HepG2 (cell line): Measurements from ENCODE around the gene CDC6. TPM values are rescaled to one million over a fixed set of nuclear protein-coding genes. Genes with fewer than 3 reads are reported as not detected.

Experiments
- ATAC-seq: fragments of 200-7000 bp; cut with Tn5 transposase; 3 replicates; pipeline ENCODE4 v1.9.1; 2020; ENCODE audit warnings: mild to moderate bottlenecking, moderate library complexity
- BruUV-seq: library from RNA; stranded (reverse); fragments of 400-500 nt; replicated peaks from 2 replicates; lab custom pipeline; 2021; lab: Mats Ljungman, UMichigan
- CTCF ChIA-PET: fragments of 300-600 bp; formaldehyde crosslinking; extraction: SDS; loops from one replicate; lab custom pipeline; 2021; ENCODE audit warnings: low total read pairs, inconsistent platforms, low intra/inter-chr PET ratio; lab: Yijun Ruan, JAX
- POLR2A ChIA-PET: fragments of 350-600 bp; sonication (Branson Sonifier 250); formaldehyde crosslinking; loops from one replicate; lab custom pipeline; 2020; ENCODE audit warnings: antibody characterized with exemption, inconsistent platforms; lab: Yijun Ruan, JAX
- DNase-seq: peaks from one replicate; pipeline ENCODE4 v3.0.0-alpha.2; 2015; ENCODE audit warnings: low spot score
- FAIRE-seq: peaks from 3 replicates; lab custom pipeline; 2011; peaks lifted over from hg19 to GRCh38; lab: Jason Lieb, UNC
- H2AFZ ChIP-seq: one replicate; pipeline ENCODE4 v1.6.1; 2011; ENCODE audit warnings: low read length, inconsistent platforms
- H3K27ac ChIP-seq: fragments of 300-600 bp; 3 replicates; pipeline ENCODE4 v1.8.0; 2011; ENCODE audit warnings: mixed run types, mild to moderate bottlenecking, mixed read lengths, low read length, inconsistent platforms; ENCODE audit not compliant: insufficient read depth; ENCODE audit errors: extremely low read length
- H3K27me3 ChIP-seq, 2 experiments: fragments of 200-600 bp in 1 of 2; 2 replicates in 1 of 2; 3 replicates in 1 of 2; pipeline versions ENCODE4 v1.6.0 to v1.8.0; 2011; ENCODE audit warnings: low read length in 2 of 2, mild to moderate bottlenecking in 2 of 2, moderate library complexity in 2 of 2, inconsistent platforms in 1 of 2; ENCODE audit not compliant: insufficient read depth in 2 of 2, control insufficient read depth in 1 of 2
- H3K36me3 ChIP-seq, 2 experiments: fragments of 200-600 bp in 1 of 2; replicated peaks in 1 of 2; 2 replicates in 1 of 2; 3 replicates in 1 of 2; pipeline versions ENCODE4 v1.5.1 to v1.8.0; 2011; ENCODE audit warnings: low read length in 2 of 2, inconsistent platforms in 1 of 2; ENCODE audit not compliant: insufficient read depth in 2 of 2, control insufficient read depth in 1 of 2
- H3K4me1 ChIP-seq: 2 replicates; pipeline ENCODE4 v1.5.1; 2012; ENCODE audit warnings: low read length, inconsistent platforms; ENCODE audit not compliant: insufficient read depth
- H3K4me2 ChIP-seq: 2 replicates; pipeline ENCODE4 v1.6.0; 2011; ENCODE audit warnings: low read depth, low read length, inconsistent platforms
- H3K4me3 ChIP-seq, 3 experiments: fragments of 200-600 bp in 1 of 3; sonication (generic), shearing (Covaris generic) in 1 of 3; replicated peaks in 1 of 3; 2 replicates each; pipeline ENCODE4 v1.5.1; 2011 to 2016; ENCODE audit warnings: low read length in 3 of 3, inconsistent platforms in 2 of 3, low read depth in 2 of 3, mild to moderate bottlenecking in 2 of 3, control low read depth in 1 of 3, mixed read lengths in 1 of 3; ENCODE audit not compliant: insufficient read depth in 1 of 3
- H3K79me2 ChIP-seq: one replicate; pipeline ENCODE4 v1.6.1; 2011; ENCODE audit warnings: low read length, inconsistent platforms; ENCODE audit not compliant: insufficient read depth
- H3K9ac ChIP-seq: 2 replicates; pipeline ENCODE4 v1.6.0; 2011; ENCODE audit warnings: mild to moderate bottlenecking, low read depth, low read length, inconsistent platforms; ENCODE audit not compliant: insufficient read depth
- H3K9me3 ChIP-seq: 2 replicates; pipeline ENCODE4 v1.5.1; 2012; ENCODE audit warnings: mild to moderate bottlenecking, low read length
- H4K20me1 ChIP-seq: 2 replicates; pipeline ENCODE4 v1.6.0; 2011; ENCODE audit warnings: inconsistent platforms, mild to moderate bottlenecking, low read length, moderate library complexity; ENCODE audit not compliant: insufficient read depth
- AHR ChIP-seq: IDR thresholded peaks from 2 replicates; pipeline ENCODE4 v1.6.1; 2018; ENCODE audit warnings: missing genetic modification reagents, missing compliant biosample characterization
- ATF5 ChIP-seq: sonication (generic); formaldehyde crosslinking; IDR thresholded peaks from 2 replicates; pipeline ENCODE4 v1.4.0; 2020; ENCODE audit warnings: mild to moderate bottlenecking, low read depth, missing genetic modification reagents
- BORCS8-MEF2B ChIP-seq: sonication (generic); formaldehyde crosslinking; IDR thresholded peaks from 2 replicates; pipeline ENCODE4 v1.8.0; 2022; ENCODE audit warnings: mild to moderate bottlenecking, missing genetic modification reagents
- ELF4 ChIP-seq: sonication (generic); formaldehyde crosslinking; IDR thresholded peaks from 2 replicates; pipeline ENCODE4 v1.5.0; 2020; ENCODE audit warnings: missing genetic modification reagents, mild to moderate bottlenecking, moderate library complexity, borderline replicate concordance
- JDP2 ChIP-seq: sonication (generic); formaldehyde crosslinking; IDR thresholded peaks from 2 replicates; pipeline ENCODE4 v1.8.1; 2022; ENCODE audit warnings: missing genetic modification reagents, borderline replicate concordance
- KDM5B ChIP-seq: sonication (generic); formaldehyde crosslinking; IDR thresholded peaks from 2 replicates; pipeline ENCODE4 v1.4.0; 2020; ENCODE audit warnings: missing genetic modification reagents, mild to moderate bottlenecking, borderline replicate concordance
- KDM6A ChIP-seq: IDR thresholded peaks from 2 replicates; pipeline ENCODE4 v1.6.1; 2016; ENCODE audit warnings: low read depth
- TBX3 ChIP-seq: fragments of 450-650 bp; IDR thresholded peaks from 2 replicates; pipeline ENCODE4 v1.6.1; 2017; ENCODE audit warnings: antibody characterized with exemption, mild to moderate bottlenecking, inconsistent platforms, borderline replicate concordance
- TCF12 ChIP-seq, 2 experiments: fragments of 450-650 bp in 1 of 2; sonication (generic) in 1 of 2; formaldehyde crosslinking in 1 of 2; IDR thresholded peaks; 2 replicates each; pipeline versions ENCODE4 v1.6.1 to v1.8.0; 2017 to 2022; ENCODE audit warnings: antibody characterized with exemption in 1 of 2, mild to moderate bottlenecking in 1 of 2, missing genetic modification reagents in 1 of 2, moderate library complexity in 1 of 2
- TEAD2 ChIP-seq: sonication (generic); formaldehyde crosslinking; IDR thresholded peaks from 2 replicates; pipeline ENCODE4 v1.9.0; 2021; ENCODE audit warnings: missing genetic modification reagents
- ZBTB39 ChIP-seq: sonication (generic); formaldehyde crosslinking; IDR thresholded peaks from 2 replicates; pipeline ENCODE4 v1.5.0; 2020; ENCODE audit warnings: missing genetic modification reagents
- ZFP41 ChIP-seq: sonication (generic); formaldehyde crosslinking; IDR thresholded peaks from 2 replicates; pipeline ENCODE4 v1.4.0; 2020; ENCODE audit warnings: mild to moderate bottlenecking, missing genetic modification reagents, borderline replicate concordance
- ZNF20 ChIP-seq: sonication (generic); formaldehyde crosslinking; IDR thresholded peaks from 2 replicates; pipeline ENCODE4 v1.4.0; 2020; ENCODE audit warnings: mild to moderate bottlenecking, moderate library complexity, missing genetic modification reagents
- ZNF224 ChIP-seq: sonication (generic); formaldehyde crosslinking; IDR thresholded peaks from 2 replicates; pipeline ENCODE4 v1.5.0; 2020; ENCODE audit warnings: mild to moderate bottlenecking, missing genetic modification reagents
- ZNF563 ChIP-seq: sonication (generic); formaldehyde crosslinking; IDR thresholded peaks from 2 replicates; pipeline ENCODE4 v1.8.0; 2022; ENCODE audit warnings: mild to moderate bottlenecking, moderate library complexity, missing genetic modification reagents
- ZNF572 ChIP-seq: sonication (generic); formaldehyde crosslinking; IDR thresholded peaks from 2 replicates; pipeline ENCODE4 v1.5.1; 2020; ENCODE audit warnings: mild to moderate bottlenecking, missing genetic modification reagents
- ZNF629 ChIP-seq: sonication (generic); formaldehyde crosslinking; conservative IDR thresholded peaks from 2 replicates; pipeline ENCODE4 v1.5.0; 2020; ENCODE audit warnings: missing genetic modification reagents
- WGBS: methylation state at CpG from one replicate; pipeline ENCODE4 v1.1.6; 2017; ENCODE audit warnings: low lambda C conversion rate; 5-methylcytosine and 5-hydroxymethylcytosine counted together
- in situ Hi-C: cut with HindIII; loops from 2 replicates; pipeline ENCODE4 v1.10.0; 2017; ENCODE audit warnings: low pct_unique_long_range_greater_than_20kb; ENCODE audit not compliant: extremely low pct_ligation_motif_present
- intact Hi-C: fragments of 100-400 bp; cut with micrococcal nuclease; formaldehyde crosslinking; loops from one replicate; pipeline ENCODE4 v1.10.0; 2022; ENCODE audit not compliant: unreplicated experiment
- polyA plus RNA-seq, 8 experiments: library from polyadenylated mRNA; depleted of rRNA in 3 of 8; stranded (reverse) in 7 of 8; unstranded in 1 of 8; fragments of >200 nt; fragmentation: Illumina TruSeq in 4 of 8; extraction: Trizol in 4 of 8; gene quantifications; 2 replicates each; pipeline versions ENCODE4 v1.2.1 to v1.2.3, GENCODE V29; 2011 to 2016; ENCODE audit warnings: low read depth in 4 of 8, missing spikeins in 1 of 8, mixed read lengths in 1 of 8; ENCODE audit not compliant: insufficient read depth in 1 of 8
- total RNA-seq, 5 experiments: library from RNA; depleted of rRNA; stranded (reverse); fragments of >200 nt; fragmentation: Illumina TruSeq; extraction: Trizol; gene quantifications; 2 replicates each; pipeline ENCODE4 v1.2.3, GENCODE V29; 2016; ENCODE audit warnings: low read depth in 1 of 5
- TF ChIP-seq, protein P1 (sequence below): sonication (generic); formaldehyde crosslinking; IDR thresholded peaks from 2 replicates; pipeline ENCODE4 v1.5.0; 2020; ENCODE audit warnings: missing genetic modification reagents, mild to moderate bottlenecking, borderline replicate concordance

The CDC6 gene
- total and polyA plus RNA-seq, 2 of the 13 experiments (the other 11 are each of a cell fraction or from before 2014, with no cell fraction given) = 17.4 to 114 TPM

DNA sequence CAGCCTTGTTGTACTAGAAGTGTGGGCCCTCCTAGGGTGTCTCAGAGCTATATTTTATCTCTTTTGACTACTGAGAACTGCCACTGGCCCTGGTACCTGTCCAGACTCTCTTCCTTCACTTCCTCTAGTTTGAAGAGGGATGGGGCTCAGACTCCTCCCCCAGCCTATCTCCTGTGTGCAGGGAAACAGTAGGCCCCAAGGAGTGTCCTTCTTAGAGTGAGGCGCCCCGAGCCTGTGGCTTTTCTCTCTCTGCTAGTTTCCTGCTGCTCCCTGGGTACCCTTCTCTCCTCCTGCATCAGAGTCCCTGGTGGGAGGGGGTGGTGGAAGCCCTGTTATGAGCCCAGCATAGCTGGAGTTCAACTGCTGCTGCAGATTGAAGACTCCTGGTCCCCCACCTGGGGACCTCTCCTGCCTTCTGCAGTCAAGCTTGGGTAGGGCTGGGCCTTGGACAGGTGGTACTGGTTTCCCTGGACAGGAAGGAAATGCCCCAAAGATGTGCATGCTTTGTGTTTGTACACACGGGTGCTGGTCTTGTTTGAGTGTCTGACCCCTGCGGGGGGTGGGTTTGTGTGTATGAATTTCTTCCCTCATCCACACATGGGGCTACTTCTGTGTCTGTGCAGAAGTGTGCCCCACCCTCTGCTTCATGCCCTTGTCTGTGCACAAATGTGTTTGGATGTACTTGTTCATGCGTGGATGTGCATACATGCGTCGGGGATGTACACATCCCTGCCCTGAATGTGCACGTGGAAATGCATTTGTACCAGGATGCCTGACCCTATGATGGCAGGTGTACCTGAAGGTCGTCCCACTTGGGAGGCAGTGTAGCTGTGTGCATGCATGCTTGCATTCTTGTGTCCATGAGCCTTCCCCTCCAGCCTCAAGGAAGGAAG is 28.2 kb downstream of the CDC6 start:
- peaks cover 86% of the 10 kb centered on the region for H3K4me1 ChIP-seq
- no peaks in the 10 kb centered on the region for H3K36me3 ChIP-seq
- H3K79me2 ChIP-seq = peaks cover 25% of the 10 kb centered on the region
- POLR2A ChIA-PET = interaction anchor here (0.6 to 3.8 kb wide), 15 partner anchors 9 to 1372 kb away, joined by 3 to 45 read pairs (median 5); partner anchors contain the start of gene PSMD3
- CTCF ChIA-PET = interaction anchor here (1.1 kb wide), 1 partner anchor 12 kb away, joined by 3 read pairs; no protein-coding TSS in a partner anchor
- intact Hi-C loops (loop anchor here (2.0 kb wide), 3 partner anchors 13 to 101 kb away; partner anchors contain the start of gene TOP2A), in situ Hi-C loops (loop anchor here (5.0 kb wide), 2 partner anchors 36 to 101 kb away; partner anchors contain the start of gene TOP2A)
- no peaks in the 10 kb centered on the region; a peak in 1 of 5 replicates for H3K27me3 ChIP-seq
- DNase-seq (no peak), ATAC-seq (no peak), FAIRE-seq (peak; percentile 42)
- 35% methylated on average over 9 of the region's 9 CpGs for WGBS
- H2AFZ ChIP-seq = no peak overlapping the region
- peak overlapping the region; percentile 100 for H3K4me2 ChIP-seq
- no peaks in the 10 kb centered on the region for H3K9me3 ChIP-seq
- H3K4me3 ChIP-seq = peak overlapping the region; percentile 86 to 95 (median 86); a peak in 5 of 6 replicates
- 0 out of 2 replicates have a peak overlapping the region, but pooled peaks have one; percentile 14 for H3K9ac ChIP-seq
- BruUV-seq = no TSS peak
- no peaks in the 10 kb centered on the region for H4K20me1 ChIP-seq
- no peak overlapping the region for H3K27ac ChIP-seq
- TF ChIP-seq ELF4 (CRISPR knock-in tag) (no peak), ATF5 (no peak), ZFP41 (CRISPR knock-in tag) (no peak), ZNF629 (CRISPR knock-in tag) (no peak), ZBTB39 (CRISPR knock-in tag) (0 out of 2 replicates have a peak, but pooled peaks have one; percentile 8), ZNF572 (CRISPR knock-in tag) (0 out of 2 replicates have a peak, but pooled peaks have one; percentile 59), KDM6A (CRISPR knock-in tag) (no peak), KDM5B (CRISPR knock-in tag) (no peak), BORCS8-MEF2B (CRISPR knock-in tag) (no peak), TEAD2 (CRISPR knock-in tag) (no peak), ZNF563 (CRISPR knock-in tag) (no peak), ZNF20 (CRISPR knock-in tag) (no peak), ZNF224 (no peak), JDP2 (CRISPR knock-in tag) (no peak), TBX3 (no peak), AHR (CRISPR knock-in tag) (peak; percentile 24; the same call in 1 of the 2 replicates), TCF12 (IDR thresholded peaks at IDR 0.05) (no peak), TCF12 (CRISPR knock-in tag; IDR thresholded peaks at IDR 0.05) (no peak)
- TF ChIP-seq, protein P1, sequence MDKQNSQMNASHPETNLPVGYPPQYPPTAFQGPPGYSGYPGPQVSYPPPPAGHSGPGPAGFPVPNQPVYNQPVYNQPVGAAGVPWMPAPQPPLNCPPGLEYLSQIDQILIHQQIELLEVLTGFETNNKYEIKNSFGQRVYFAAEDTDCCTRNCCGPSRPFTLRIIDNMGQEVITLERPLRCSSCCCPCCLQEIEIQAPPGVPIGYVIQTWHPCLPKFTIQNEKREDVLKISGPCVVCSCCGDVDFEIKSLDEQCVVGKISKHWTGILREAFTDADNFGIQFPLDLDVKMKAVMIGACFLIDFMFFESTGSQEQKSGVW (CRISPR knock-in tag) = no peak
